Erythroblast (primary cell): Measurements from ENCODE around the gene INHBB.

Source experiments
- GATA1 ChIP-seq: IDR thresholded peaks from 2 replicates; pipeline ENCODE4 v1.6.1; 2011; ENCODE audit warnings: low read depth, mild to moderate bottlenecking, control low read depth, low read length, moderate library complexity
- POLR2A ChIP-seq: IDR thresholded peaks from 2 replicates; pipeline ENCODE4 v1.6.1; 2011; ENCODE audit warnings: mild to moderate bottlenecking, low read length

DNA sequence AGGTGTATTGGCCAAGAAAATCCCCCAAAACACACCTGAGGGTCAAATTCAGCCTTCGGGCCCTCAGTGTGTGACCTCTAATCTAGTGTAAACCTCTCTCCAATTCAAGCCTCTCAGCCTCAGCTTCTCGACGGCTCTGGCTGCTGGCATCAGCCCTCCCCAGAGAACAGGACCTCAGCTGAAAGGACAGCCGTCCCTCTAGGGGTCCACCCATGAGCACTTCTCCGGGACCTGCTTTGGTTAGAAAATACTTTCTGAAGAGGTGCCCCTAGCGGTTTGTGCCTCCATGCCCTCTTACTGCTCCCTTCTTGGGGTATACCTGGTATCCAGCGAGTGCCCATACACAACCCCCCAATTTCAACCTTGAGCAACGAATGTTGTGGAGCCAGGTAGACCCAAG is 48.8 kb downstream of the INHBB start:
- no peak for TF ChIP-seq POLR2A
- TF ChIP-seq GATA1: no peak
